CD1c-positive myeloid dendritic cell (primary cell): ENCODE data around the gene PRIM2.
"Not testable (repeated sequence)": the region's sequence is repeated elsewhere in the genome, so short reads cannot be mapped to it uniquely, and the experiment has no call there.

Source experiments
- DNase-seq: peaks from one replicate; pipeline ENCODE4 v3.0.0-alpha.2; 2016; ENCODE audit errors: extremely low spot score

The PRIM2 gene

DNA sequence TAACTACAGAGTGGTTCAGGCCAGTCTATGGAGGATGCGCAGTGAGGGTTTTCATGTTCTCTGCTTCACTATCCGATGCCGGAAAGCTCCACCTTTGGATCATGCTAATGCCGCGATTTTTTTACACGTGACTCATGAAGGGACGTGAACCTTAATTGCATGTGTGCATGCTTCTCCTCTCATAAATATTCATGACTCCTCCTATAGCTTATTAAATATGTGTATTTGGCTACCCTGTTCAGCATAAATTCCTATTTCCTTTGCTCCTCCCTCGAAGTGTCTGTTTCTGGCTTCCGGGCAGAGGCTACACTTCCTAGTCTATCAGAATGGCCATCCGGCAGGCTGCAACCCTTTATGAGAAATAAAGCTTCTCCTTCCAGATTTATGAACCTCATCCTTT is 185.0 kb downstream of the PRIM2 start:
- DNase-seq, result not testable (repeated sequence)

DNA sequence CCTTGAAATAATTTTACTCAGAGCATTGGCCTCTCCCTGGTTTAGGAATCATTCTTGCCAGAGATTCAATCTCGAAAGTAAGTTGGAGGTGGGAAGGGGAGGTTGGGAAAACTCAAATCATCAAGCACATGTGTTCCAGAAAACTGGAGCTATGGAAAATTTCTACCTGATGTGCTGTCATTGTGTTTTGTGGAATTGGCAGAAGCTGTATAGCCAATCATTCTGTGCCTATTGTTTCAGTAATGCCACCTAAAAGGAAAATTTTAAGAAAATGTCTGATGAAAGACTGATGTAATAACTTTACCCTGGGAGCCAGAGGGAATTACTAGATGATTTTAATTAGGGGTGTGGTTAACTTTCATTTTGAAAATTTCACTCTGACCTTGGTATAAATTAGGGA is 187.8 kb downstream of the PRIM2 start:
- DNase-seq, result not testable (repeated sequence)

DNA sequence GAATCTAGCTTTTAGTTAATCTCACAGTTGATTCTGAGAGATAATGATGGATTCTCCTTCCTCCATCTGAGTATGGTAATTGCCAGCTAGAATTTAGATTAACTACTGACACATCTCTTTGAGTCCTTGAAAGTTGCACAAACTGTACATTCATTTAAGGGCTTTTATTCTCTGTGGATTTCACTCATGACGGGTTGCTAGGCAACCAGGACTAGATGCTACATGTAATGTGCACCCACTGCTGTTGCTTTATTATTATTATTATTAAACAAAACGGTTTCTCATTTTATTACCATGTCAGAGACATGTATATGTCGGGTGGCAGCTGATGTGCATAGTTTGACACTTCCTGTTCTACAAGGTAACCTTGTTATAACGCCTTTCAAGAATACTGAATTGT is 193.0 kb downstream of the PRIM2 start:
- DNase-seq, result not testable (repeated sequence)

DNA sequence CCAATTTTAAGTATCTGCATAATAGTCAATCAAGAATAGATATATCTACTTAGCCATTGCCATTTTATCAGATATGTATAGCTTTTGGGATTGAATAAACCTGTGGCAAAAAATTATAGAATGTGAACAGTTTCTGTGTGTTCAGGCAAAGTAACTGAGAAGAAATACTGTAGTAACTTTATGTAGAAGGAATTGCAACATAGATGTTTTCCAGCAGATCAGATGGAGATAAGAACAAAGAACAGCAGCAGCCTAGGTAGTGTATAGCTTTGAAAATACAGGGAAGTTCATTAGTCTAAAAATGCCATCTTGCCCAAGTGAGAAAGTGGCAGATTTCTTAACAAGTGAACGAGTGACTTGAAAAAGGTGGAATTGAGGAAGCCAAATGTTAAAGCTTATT is 197.7 kb downstream of the PRIM2 start:
- not testable (repeated sequence) for DNase-seq

DNA sequence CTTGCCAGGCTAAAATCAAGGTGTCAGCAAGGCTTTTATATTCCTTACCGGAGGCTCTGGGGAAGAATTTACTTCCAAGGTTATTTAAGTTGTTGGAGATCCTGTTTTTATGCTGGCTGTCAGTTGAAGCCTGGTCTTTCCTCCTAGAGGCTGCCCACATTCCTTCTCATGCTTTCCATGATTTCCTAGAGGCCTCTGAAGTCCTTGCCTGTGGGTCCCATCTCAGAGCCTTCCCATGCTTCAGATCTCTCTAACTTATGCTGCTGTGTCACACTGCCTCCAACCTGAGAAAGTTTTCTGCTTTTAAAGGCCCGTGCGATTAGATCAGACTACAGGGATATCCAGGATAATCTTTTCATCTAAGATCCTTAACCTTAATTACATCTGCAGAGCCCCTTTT is 198.4 kb downstream of the PRIM2 start:
- DNase-seq, result not testable (repeated sequence)

DNA sequence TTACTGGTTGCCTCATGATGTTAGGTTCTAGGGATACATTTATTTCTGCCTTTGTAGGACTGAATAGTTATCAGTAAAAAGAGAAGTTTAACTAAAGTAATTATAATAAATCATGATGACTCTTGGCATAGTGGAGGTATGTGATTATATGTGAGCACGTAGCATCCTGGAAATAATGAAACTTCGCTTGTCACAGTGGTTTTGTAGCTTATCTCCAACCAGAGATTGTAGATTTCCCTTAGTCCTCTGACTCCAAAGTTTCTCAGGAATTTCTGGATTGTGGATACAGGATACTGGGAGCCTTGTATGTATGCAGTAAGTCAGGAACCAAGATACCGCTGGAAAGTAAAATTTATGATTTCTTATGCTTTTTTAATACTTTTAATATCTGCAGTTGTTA is 199.3 kb downstream of the PRIM2 start:
- DNase-seq, result not testable (repeated sequence)

DNA sequence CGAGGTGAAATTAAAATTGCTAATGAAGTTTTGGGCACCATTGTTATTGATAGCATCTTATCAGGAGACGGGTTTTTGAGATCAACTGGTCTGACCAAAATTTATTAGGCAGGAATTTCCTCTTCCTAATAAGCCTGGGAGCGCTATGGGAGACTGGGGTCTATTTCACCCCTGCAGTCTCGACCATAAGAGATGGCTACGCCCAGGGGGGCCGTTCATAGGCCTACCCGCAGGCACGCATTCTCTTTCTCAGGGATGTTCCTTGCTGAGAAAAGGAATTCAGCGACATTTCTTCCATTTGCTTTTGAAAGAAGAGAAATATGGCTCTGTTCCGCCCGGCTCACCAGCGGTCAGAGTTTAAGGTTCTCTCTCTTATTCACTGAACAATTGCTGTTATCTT is 201.8 kb downstream of the PRIM2 start:
- DNase-seq, result not testable (repeated sequence)

DNA sequence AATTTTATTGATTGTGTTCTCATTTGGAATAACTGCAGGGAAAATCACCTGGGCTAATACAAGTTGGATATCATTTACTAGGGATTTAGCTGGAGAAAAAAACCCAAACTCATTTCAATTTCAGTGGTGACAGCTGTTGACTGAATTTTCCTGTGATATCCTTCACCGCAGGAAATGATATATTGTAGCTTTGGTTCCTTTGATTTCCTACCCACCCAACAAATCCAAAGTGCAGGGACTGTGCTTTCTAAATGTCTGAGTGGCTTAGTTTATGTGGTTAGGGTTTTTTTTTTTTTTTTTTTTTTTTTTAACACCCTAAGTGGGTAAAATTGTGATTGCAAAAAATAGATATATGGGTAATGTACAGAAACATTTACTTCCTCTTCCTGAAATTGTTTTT is 203.7 kb downstream of the PRIM2 start:
- not testable (repeated sequence) for DNase-seq

DNA sequence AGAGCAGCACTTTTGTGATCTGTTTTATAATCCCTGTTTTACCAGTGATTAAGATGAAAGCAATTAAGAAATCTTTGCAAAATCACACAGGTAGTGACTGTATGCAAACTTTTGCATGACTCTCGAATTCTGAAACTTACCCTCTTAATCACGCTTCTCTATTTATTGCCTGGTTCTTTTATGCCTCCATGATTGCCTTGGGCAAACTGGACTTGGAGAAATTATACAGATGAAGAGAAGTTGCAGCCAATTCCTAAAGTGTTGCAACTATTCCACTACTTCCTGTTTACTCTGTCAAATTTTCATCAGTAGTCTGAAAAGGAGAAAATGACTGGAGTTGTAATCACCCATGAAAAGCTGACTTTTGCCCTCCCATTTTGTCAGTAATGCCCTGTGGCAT is 205.8 kb downstream of the PRIM2 start:
- not testable (repeated sequence) for DNase-seq

DNA sequence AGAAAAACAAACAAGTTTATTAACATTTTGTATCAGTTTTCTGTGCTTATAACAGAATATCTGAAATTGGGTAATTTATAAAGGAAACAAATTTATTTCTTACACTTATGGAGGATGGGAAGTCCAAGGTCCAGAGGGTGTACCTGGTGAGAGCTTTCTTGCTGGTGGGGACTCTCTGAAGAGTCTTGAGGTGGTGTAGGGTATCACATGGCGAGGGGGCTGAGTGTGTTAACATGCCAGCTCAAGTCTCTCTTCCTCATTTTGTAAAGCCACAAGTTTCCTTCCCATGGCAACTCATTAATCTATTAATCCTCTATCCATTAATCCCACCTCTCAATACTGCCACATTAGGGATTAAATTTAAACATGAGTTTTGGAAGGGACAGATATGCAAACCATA is 212.3 kb downstream of the PRIM2 start:
- DNase-seq, result not testable (repeated sequence)

DNA sequence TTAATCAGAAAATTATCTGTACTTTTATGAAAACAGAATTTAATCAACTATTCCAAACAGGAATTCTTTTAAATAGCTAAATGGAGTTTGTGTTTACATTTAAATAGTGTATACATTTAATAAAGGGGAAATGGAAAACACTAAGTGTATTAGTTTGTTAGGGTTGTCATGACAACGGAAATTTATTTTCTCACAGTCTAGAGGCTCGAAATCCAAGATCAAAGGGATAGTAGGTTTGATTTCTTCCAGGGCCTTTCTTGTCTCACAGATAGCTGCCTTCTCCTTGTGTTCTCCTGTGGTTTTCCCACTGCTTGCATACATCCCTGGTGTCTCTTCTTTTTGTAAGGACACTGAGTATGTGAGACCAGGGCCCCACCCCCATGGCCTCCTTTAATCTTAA is 215.2 kb downstream of the PRIM2 start:
- DNase-seq, result not testable (repeated sequence)

DNA sequence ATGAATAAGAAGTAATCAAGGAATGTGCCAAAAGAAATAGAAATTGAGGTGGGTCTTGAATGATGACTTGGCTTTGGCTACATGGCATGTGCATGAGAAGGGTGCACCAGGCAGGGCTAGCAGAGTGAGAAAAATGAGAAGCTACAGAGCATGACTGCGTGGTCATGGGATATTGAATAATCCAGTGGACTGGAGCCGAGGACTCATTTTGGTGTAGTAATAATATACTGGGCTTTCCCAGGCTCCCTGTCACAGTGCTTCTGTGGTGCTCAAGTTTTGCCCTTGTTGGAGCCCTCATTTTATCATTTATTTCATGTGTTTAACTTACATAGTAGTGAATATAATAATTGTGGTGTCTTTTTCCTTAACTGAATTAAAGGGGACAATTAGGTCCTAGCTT is 217.7 kb downstream of the PRIM2 start:
- DNase-seq, result peak; percentile 1

DNA sequence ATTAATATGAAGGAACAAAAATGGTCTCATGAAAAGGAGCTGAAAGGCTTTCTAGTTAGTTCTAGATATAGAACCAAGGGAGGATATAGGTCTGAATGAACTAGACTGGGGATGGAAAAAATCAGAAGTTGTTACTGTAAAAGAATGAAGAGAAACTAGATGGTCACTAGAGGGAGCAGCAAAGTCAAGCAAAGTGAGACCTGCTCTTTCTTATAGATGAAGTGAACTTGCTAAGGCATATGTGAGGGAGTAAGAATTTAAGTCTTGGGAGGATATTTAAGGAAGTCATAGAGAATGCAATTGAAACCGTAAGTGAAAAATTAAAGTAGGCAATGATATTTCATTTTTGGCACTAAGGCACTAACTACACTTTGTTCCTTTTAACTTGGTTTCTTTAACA is 218.6 kb downstream of the PRIM2 start:
- DNase-seq, result peak; percentile 1

DNA sequence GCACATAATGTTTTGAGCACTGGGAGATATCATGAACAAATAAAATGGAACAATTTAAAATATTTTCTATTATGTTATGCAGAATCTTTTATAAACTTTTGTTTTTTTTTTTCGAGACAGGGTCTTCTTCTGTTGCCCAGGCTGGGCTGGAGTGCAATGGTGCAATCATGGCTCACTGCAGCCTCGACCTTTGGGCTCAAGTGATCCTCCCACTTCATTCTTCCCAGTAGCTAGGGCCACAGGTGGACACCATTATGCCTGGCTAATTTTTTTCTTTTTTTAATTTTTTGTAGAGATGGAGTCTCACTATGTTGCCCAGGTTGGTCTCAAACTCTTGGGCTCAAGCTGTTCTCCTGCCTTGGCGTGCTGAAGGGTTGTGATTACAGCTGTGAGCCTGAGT is 220.5 kb downstream of the PRIM2 start:
- not testable (repeated sequence) for DNase-seq

DNA sequence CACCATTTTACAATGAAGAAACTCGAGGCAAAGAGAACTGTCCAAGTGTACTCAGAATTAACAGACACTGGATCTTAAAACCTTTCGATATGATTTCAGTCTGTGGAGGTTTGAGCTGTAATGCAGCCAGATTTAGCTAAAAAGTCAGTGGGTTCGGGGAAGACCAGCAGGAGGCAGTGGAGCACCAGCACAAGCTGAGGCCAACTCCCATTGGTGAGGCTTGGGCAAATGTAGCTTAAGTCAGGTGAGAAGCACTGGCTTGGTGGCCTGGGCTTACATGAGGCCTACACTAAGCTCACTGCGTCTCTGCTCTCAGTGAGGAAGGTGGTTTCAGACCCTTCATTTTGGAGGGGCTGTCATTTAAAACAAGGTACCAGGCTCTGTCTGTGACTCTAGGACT is 234.5 kb downstream of the PRIM2 start:
- DNase-seq, result not testable (repeated sequence)

DNA sequence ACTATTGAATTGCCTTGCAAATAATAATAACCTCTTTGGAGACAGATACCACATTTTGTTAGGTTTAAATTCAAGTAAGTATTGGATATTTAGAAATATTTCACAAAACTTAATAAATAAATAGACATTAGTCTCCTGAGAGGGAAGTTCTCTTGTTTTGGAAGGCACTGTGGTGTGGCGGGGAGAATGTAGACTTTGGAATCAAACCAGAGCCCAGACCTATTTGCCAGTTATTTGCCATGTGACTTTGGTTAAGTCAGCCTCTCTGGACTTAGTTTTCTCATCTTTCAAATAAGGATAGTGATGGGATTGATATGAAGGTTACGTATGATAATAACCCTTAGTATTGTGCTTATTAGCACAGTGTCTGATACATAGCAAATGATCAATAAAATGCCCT is 240.4 kb downstream of the PRIM2 start:
- not testable (repeated sequence) for DNase-seq

DNA sequence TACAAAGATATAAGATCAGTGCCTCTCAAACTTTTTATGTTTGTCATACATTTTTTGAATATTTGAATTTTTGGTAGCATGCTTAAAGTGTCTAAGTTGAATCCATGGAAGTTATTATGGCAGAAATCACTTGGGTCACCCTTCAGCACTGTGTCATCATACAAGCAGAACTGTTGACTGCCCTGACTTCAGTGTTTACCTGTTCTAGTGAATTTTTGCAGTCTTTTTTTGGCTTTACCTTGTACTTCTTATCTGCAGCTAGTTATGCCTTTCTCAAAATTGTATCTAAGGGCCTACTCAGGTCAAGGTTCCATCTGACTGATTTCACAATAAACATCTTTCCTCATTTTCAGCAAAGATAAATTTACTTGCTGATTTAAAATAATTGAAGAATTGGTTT is 241.7 kb downstream of the PRIM2 start:
- not testable (repeated sequence) for DNase-seq

DNA sequence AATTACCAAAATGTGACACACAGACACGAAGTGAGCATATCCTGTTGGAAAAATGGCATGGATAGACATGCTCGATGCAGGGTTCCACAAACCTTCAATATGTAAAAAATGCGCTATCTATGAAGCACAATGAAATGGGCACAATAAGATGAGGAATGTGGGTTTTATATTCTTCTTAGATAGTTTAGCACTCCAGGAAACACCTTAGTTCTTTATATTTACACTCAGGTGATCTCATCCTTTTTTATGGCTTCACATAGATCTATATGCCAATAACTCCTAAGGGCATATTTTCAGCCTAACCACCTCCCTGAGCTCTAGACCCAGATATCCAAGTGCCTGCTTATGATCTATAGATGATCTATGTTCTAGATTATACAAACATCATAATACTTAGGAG is 244.8 kb downstream of the PRIM2 start:
- DNase-seq, result not testable (repeated sequence)

DNA sequence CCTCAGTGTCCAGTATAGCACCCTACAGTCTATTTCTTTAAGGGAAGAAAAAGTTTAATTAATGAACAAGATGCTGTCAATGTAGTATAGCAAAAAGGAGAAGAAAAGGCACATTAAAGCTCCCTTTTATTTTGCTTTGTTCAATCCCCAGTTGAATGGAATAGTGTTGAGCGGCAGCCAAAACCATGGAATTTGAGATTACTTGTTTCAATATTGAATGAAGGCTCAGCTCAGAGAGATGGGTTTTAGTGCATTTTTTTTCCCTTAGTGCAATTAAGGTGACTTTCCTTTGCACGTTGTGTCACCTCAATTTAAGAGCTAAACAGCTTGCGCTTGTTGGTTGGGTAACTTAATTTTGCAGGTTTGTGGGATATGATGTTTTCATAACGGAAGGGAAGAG is 254.7 kb downstream of the PRIM2 start:
- DNase-seq, result not testable (repeated sequence)

DNA sequence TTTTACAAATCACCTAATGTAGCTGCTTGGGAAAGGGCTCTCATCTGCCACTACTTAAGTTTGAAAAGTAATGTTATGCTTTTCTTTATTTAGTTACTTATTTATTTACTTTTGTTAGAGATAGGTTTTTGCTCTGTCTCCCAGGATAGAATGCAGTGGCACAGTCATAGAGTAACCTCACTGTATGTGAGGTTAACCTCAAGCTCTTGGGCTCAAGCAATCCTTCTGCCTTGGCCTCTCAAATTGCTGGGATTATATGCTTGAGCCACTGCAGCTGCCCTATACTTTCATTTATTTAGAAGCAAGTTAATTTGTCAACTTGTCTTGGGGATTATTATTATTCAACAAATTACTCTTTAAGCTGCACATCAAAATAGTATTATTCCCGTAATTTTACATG is 255.4 kb downstream of the PRIM2 start:
- DNase-seq, result not testable (repeated sequence)

DNA sequence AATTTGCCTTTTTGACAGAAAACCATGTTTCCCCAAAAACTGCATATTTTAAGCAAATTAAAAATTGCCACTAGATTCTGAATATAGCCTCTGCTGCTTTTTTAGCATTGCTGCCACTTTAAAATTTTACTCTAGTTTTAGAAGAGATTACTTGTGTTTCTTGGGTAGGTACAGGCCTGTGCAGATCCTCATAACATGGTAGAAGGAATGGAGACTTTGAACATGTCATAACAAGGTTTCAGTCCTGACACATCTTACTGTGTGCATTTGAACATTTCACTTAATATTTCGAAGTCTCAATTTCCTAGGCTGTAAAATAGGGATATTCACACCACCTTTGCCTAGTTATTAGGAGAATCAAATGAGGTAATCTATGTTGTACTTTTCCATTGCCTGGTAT is 259.6 kb downstream of the PRIM2 start:
- not testable (repeated sequence) for DNase-seq

DNA sequence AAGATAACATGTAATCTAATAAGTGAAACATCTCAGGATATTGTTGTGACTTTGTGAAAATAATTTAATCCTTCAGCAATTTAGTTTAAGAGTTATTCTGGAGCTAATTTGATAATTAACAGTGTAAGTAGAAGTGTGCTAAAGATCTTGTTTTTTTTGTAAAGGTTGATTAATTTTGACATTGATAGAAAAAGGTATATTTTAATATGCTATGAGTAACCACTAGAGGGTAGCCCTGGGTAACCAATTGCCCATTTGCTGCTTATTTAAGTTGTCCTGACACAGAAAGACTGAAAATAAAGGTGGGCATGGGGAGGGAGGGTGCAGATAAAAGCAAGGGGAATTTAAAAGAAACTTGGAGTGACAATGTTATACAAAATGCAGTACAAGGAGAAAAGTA is 262.1 kb downstream of the PRIM2 start:
- DNase-seq, result not testable (repeated sequence)

DNA sequence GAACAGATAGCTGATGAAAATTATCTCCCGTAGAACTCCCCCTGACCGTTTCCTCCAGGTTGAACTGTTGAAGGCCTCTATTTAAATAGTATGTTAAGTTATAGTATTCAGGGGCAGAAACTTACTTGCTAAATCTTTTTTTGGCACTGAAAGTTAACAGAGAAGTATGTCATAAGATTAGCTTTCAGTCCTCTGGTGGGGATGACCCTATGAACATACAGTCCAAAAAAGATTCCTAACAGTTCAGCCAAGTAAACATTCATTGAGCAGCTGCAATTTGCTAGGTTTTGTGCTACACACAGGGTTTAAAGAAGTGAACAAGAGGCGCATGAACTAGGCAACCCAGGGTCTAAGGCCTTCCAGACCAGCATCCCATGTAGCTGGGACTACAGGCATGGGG is 264.2 kb downstream of the PRIM2 start:
- not testable (repeated sequence) for DNase-seq

DNA sequence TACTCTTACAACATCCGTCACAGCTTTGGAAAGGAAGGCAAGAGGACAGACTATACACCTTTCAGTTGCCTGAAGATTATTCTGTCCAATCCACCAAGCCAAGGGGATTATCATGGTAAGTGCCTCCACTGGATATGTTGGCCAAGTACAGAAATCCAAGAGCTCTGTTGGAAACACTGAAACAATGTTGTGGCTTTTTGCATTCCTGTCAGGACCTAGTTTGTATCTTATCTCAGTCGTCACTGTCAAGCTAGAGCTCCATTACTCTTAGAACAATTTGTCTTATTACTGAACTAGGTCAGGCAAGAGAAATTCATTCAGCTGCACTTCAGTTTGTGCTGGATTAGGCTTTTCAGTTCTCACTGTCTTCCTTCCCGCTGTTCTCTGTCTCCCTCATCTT is 283.7 kb downstream of the PRIM2 start:
- DNase-seq, result not testable (repeated sequence)

DNA sequence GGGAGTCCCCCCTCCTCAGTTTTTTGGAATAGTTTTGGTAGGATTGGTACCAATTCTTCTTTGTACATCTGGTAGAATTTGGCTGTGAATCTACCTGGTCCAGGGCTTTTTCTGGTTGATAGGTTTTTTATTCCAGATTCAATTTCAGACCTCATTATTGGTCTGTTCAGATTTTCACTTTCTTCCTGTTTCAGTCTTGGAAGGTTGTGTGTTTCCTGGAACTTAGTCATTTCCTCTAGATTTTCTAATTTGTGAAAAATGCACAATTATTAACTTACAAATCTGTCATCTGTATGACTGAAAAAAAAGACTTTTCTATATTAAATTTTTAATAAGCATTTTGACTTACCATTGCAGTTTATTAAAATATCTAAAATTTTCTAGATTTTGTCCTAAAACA is 287.9 kb downstream of the PRIM2 start:
- DNase-seq, result not testable (repeated sequence)
